Pancreas (tissue), 10 donors: ENCODE data around the gene KSR2. TPM values are rescaled to one million over a fixed set of nuclear protein-coding genes. Genes with fewer than 3 reads are reported as not detected.

Experiments used
- ATAC-seq, 4 donors: fragments of 200-7000 bp; cut with Tn5 transposase; one replicate each; pipeline versions ENCODE4 v1.8.0 to v1.9.1; 2020; ENCODE audit warnings: mild to moderate bottlenecking in 4 of 4, moderate library complexity in 4 of 4
- DNase-seq, 6 donors: peaks; one replicate each; pipeline ENCODE4 v3.0.0-alpha.2; 2020
- FAIRE-seq: peaks from 2 replicates; lab custom pipeline; 2012; peaks lifted over from hg19 to GRCh38; lab: Jason Lieb, UNC
- H3K27ac ChIP-seq, 4 donors: fragments of 200-600 bp; sonication (generic); 1 replicate in 3 of 4; 2 replicates in 1 of 4; pipeline versions ENCODE4 v1.5.0 to v1.8.0; 2020
- H3K27me3 ChIP-seq, 4 donors: fragments of 200-600 bp; one replicate each; pipeline ENCODE4 v1.8.0; 2021
- H3K36me3 ChIP-seq, 3 donors: fragments of 200-600 bp; sonication (generic) in 1 of 3; one replicate each; pipeline versions ENCODE4 v1.5.0 to v1.8.0; 2020 to 2021
- H3K4me1 ChIP-seq, 3 donors: fragments of 200-600 bp; one replicate each; pipeline ENCODE4 v1.8.0; 2021
- H3K4me3 ChIP-seq, 4 donors: fragments of 200-600 bp; sonication (generic) in 2 of 4; one replicate each; pipeline versions ENCODE4 v1.5.0 to v1.8.0; 2020 to 2021
- H3K9me3 ChIP-seq, 4 donors: fragments of 200-600 bp; one replicate each; pipeline ENCODE4 v1.8.0; 2021
- WGBS, 2 donors: extraction: QIAGEN DNeasy Blood & Tissue Kit; methylation state at CpG; one replicate each; pipeline ENCODE4 v1.1.7; 2013; 5-methylcytosine and 5-hydroxymethylcytosine counted together
- intact Hi-C, 3 donors: fragments of 100-400 bp; cut with DNase I; formaldehyde crosslinking; loops; one replicate each; pipeline versions ENCODE4 v1.11.1 to v1.14.2; 2022
- polyA plus RNA-seq, 2 donors: library from polyadenylated mRNA; stranded (reverse); fragments of 200-250 nt; gene quantifications; one replicate each; pipeline ENCODE4 v1.2.3, GENCODE V29; 2013
- total RNA-seq, 6 donors: library from RNA; stranded (reverse); fragmentation: NEBNext Ultra II Directional in 4 of 6; extraction: Animal tissue kit (Norgen Biotek cat#: 25700) in 4 of 6; gene quantifications; one replicate each; pipeline versions ENCODE4 v1.2.1 to v1.2.4, GENCODE V29; 2021 to 2023
- TF ChIP-seq, protein P1 (sequence below), 4 donors: fragments of 200-600 bp; sonication (generic) in 3 of 4; IDR thresholded peaks; one replicate each; pipeline versions ENCODE4 v1.5.0 to v1.8.0; 2021; ENCODE audit warnings: antibody characterized with exemption in 4 of 4
- donor health status: healthy with polysubstance abuse.
- donor health status: DM: no; HTN: no; CAD: no; lungs with moderate emphysema.
- donor health status: DM: no; HTN: no; CAD: no.
- donor health status: control.
- donor health status: control.
- donor health status: Bipolar disorder and iron deficiency.
- donor health status: DM: yes; HTN: yes; CAD: no.
- donor health status: DM: no; HTN: no; CAD: no.
- donor health status: DM: no; HTN: no; CAD: no.
- donor health status: DM: yes; HTN: yes; CAD: no.

Gene KSR2
- total and polyA plus RNA-seq, 8 donors = 0.68 to 1.8 (median 1.3) TPM

- no peak for ATAC-seq
- FAIRE-seq = no peak
- DNase-seq = no peak
- Histone ChIP-seq H3K4me1 (no peaks in the 10 kb centered on the region), H3K27me3 (no peaks in the 10 kb centered on the region), H3K36me3 (no peaks in the 10 kb centered on the region), H3K4me3 (no peak overlapping the region), H3K9me3 (no peaks in the 10 kb centered on the region), H3K27ac (no peak overlapping the region)
- TF ChIP-seq, protein P1, sequence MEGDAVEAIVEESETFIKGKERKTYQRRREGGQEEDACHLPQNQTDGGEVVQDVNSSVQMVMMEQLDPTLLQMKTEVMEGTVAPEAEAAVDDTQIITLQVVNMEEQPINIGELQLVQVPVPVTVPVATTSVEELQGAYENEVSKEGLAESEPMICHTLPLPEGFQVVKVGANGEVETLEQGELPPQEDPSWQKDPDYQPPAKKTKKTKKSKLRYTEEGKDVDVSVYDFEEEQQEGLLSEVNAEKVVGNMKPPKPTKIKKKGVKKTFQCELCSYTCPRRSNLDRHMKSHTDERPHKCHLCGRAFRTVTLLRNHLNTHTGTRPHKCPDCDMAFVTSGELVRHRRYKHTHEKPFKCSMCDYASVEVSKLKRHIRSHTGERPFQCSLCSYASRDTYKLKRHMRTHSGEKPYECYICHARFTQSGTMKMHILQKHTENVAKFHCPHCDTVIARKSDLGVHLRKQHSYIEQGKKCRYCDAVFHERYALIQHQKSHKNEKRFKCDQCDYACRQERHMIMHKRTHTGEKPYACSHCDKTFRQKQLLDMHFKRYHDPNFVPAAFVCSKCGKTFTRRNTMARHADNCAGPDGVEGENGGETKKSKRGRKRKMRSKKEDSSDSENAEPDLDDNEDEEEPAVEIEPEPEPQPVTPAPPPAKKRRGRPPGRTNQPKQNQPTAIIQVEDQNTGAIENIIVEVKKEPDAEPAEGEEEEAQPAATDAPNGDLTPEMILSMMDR (IDR thresholded peaks at IDR 0.05) = no peak
- WGBS, 2 donors = 68 to 72% methylated on average over 1 of the region's 1 CpG
- intact Hi-C loops = no loop called here
Measured at GRCh38 chr12:117727301-117727700, 241.5 kb downstream of the KSR2 start.

- Histone ChIP-seq H3K27ac (no peak overlapping the region), H3K9me3 (no peaks in the 10 kb centered on the region), H3K27me3 (no peaks in the 10 kb centered on the region), H3K36me3 (no peaks in the 10 kb centered on the region), H3K4me1 (no peaks in the 10 kb centered on the region), H3K4me3 (no peak overlapping the region)
- intact Hi-C loops = no loop called here
- no peak for ATAC-seq
- DNase-seq = no peak
- TF ChIP-seq, protein P1 (IDR thresholded peaks at IDR 0.05) = no peak
- FAIRE-seq = no peak
- 57 to 81% methylated on average over 3 to 4 of the region's 4 CpGs for WGBS, 2 donors
Measured at GRCh38 chr12:117724543-117724942, 244.2 kb downstream of the KSR2 start.

DNA sequence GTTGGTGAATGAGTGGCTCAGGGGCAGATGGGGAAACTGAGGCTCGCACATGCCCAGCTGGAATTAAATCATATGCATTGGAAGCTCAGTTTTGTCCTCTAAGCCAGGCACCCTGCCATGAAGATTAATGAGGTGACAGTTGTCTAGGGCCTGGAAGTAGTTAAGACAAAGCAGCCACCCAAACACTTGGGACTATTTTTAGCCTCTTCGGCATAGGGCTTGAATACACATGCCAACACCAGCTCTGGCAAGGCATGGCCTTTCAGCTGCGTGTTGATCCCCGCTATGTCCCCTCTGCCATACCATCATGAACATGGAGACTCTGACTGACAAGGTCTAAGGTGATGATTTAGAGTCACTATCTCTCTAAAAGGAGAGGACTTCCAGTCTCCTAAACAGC lies 250.2 kb downstream of the KSR2 start:
- intact Hi-C loops = no loop called here
- H3K36me3 ChIP-seq = no peaks in the 10 kb centered on the region
- ATAC-seq (no peak), FAIRE-seq (no peak), DNase-seq (no peak)
- no peaks in the 10 kb centered on the region for H3K4me1 ChIP-seq
- no peak overlapping the region for H3K4me3 ChIP-seq
- WGBS, 2 donors = 44 to 78% methylated on average over 4 of the region's 4 CpGs
- no peak overlapping the region for H3K27ac ChIP-seq
- no peaks in the 10 kb centered on the region for H3K9me3 ChIP-seq
- TF ChIP-seq, protein P1 (IDR thresholded peaks at IDR 0.05) = no peak
- no peaks in the 10 kb centered on the region for H3K27me3 ChIP-seq

GRCh38 chr12:117718141-117718540 lies 250.6 kb downstream of the KSR2 start:
- no peak for FAIRE-seq
- Histone ChIP-seq H3K4me1 (no peaks in the 10 kb centered on the region), H3K4me3 (no peak overlapping the region), H3K36me3 (no peaks in the 10 kb centered on the region), H3K9me3 (no peaks in the 10 kb centered on the region), H3K27me3 (no peaks in the 10 kb centered on the region), H3K27ac (no peak overlapping the region)
- 78 to 80% methylated on average over 1 of the region's 1 CpG for WGBS, 2 donors
- TF ChIP-seq, protein P1 (IDR thresholded peaks at IDR 0.05) = no peak
- DNase-seq = no peak
- ATAC-seq = no peak
- intact Hi-C loops = no loop called here

DNA sequence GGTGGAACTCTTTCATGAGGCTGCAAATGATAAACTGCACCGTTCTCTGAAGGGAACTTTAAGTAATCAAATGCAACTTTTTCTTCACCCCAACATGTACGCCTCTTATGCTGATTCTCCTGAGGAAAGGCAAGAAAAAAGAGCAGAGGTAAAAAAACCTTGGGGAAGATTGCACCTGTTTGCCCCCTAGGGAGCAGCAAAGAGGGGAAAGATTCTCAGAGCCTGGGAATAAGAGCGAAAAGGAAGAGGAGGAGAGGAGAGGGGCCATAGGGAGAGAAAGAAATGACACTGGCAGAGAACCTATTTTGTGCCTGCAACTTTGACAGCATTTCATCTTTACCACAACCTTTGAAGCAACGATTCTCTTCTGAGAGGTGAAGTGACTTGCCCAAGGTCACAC lies 254.6 kb downstream of the KSR2 start:
- WGBS, 2 donors = 52 to 59% methylated on average over 4 of the region's 4 CpGs
- ATAC-seq (no peak), FAIRE-seq (no peak)

More for the DNA sequence above, 254.6 kb downstream of the KSR2 start:
- intact Hi-C loops = no loop called here
- H3K27ac ChIP-seq = no peak overlapping the region
- H3K27me3 ChIP-seq = no peaks in the 10 kb centered on the region
- H3K4me1 ChIP-seq = no peaks in the 10 kb centered on the region
- no peaks in the 10 kb centered on the region for H3K36me3 ChIP-seq
- DNase-seq = no peak
- TF ChIP-seq, protein P1 (IDR thresholded peaks at IDR 0.05) = no peak
- no peaks in the 10 kb centered on the region for H3K9me3 ChIP-seq
- H3K4me3 ChIP-seq = no peak overlapping the region
